ENCODE data around the gene ZMIZ2.

- no peak for TF ChIP-seq POLR2A (IDR thresholded peaks at IDR 0.05; ENCODE audit: control extremely low read depth in 1 of 2, low read depth in 2 of 2, low read length in 2 of 2)
- TF ChIP-seq CTCF (IDR thresholded peaks at IDR 0.05; ENCODE audit: control extremely low read depth in 1 of 3, insufficient read depth in 1 of 3, low read depth in 1 of 3, low read length in 3 of 3), result no peak
- TF ChIP-seq CEBPB (IDR thresholded peaks at IDR 0.05; ENCODE audit: low read depth, low read length), result no peak
- no peak for TF ChIP-seq YY1 (IDR thresholded peaks at IDR 0.05; ENCODE audit: low read depth, low read length)
- no peak for TF ChIP-seq EZH2 (IDR thresholded peaks at IDR 0.05; ENCODE audit: low read depth, low read length, severe bottlenecking)
- TF ChIP-seq POLR2AphosphoS5 (IDR thresholded peaks at IDR 0.05; ENCODE audit: low read depth, low read length), result no peak
- no peak for TF ChIP-seq GABPA (IDR thresholded peaks at IDR 0.05; ENCODE audit: borderline replicate concordance, insufficient read depth, low read length)
- TF ChIP-seq EP300 (IDR thresholded peaks at IDR 0.05; ENCODE audit: borderline replicate concordance in 1 of 2, low read depth in 2 of 2, low read length in 2 of 2), result no peak
- no peak for TF ChIP-seq NRF1 (IDR thresholded peaks at IDR 0.05; ENCODE audit: low read depth, low read length)
- no peak for TF ChIP-seq BACH1 (IDR thresholded peaks at IDR 0.05; ENCODE audit: low read length)
These were observed 32.4 kb upstream of the ZMIZ2 start for GRCh38 chr7:44716205-44716604.

Data from H1 (cell line).